Mucosa of rectum (tissue), 2 donors: ENCODE data around the gene GALNT12.

Source experiments
- H3K27ac ChIP-seq, 2 donors: one replicate each; pipeline ENCODE4 v1.7.0; 2013; ENCODE audit warnings: inconsistent platforms in 2 of 2, low read depth in 2 of 2, low read length in 2 of 2
- H3K27me3 ChIP-seq, 2 donors: one replicate each; pipeline ENCODE4 v1.7.0; 2013; ENCODE audit warnings: low read length in 2 of 2; ENCODE audit not compliant: control insufficient read depth in 2 of 2, insufficient read depth in 2 of 2
- H3K36me3 ChIP-seq, 2 donors: one replicate each; pipeline ENCODE4 v1.7.0; 2013; ENCODE audit warnings: low read length in 2 of 2; ENCODE audit not compliant: control insufficient read depth in 2 of 2, insufficient read depth in 2 of 2
- H3K4me1 ChIP-seq, 2 donors: one replicate each; pipeline ENCODE4 v1.7.0; 2013; ENCODE audit warnings: low read length in 2 of 2, mild to moderate bottlenecking in 1 of 2; ENCODE audit not compliant: control insufficient read depth in 2 of 2, insufficient read depth in 2 of 2
- H3K4me3 ChIP-seq, 2 donors: one replicate each; pipeline ENCODE4 v1.7.0; 2013; ENCODE audit warnings: low read length in 2 of 2
- H3K9ac ChIP-seq, 2 donors: one replicate each; pipeline ENCODE4 v1.7.0; 2013; ENCODE audit warnings: low read length in 2 of 2, low read depth in 1 of 2, mild to moderate bottlenecking in 1 of 2
- H3K9me3 ChIP-seq, 2 donors: one replicate each; pipeline ENCODE4 v1.7.0; 2013; ENCODE audit warnings: low read length in 2 of 2; ENCODE audit not compliant: control insufficient read depth in 2 of 2
- donor health status: healthy.
- donor health status: Normal muscosa, but diverticular disease.

GALNT12 gene

GRCh38 chr9:98801969-98802371 lies 5.5 kb upstream of the GALNT12 start:
- Histone ChIP-seq H3K9ac (no peak overlapping the region), H3K9me3 (no peaks in the 10 kb centered on the region), H3K4me3 (no peak overlapping the region), H3K27ac (no peak overlapping the region), H3K27me3 (no peaks in the 10 kb centered on the region), H3K36me3 (no peaks in the 10 kb centered on the region), H3K4me1 (peaks cover 11 to 22% of the 10 kb centered on the region in 2 donors)

GRCh38 chr9:98804083-98804482 lies 3.4 kb upstream of the GALNT12 start:
- H3K27ac ChIP-seq, result no peak overlapping the region
- H3K4me1 ChIP-seq, result peaks cover 18 to 34% of the 10 kb centered on the region in 2 donors
- no peaks in the 10 kb centered on the region for H3K9me3 ChIP-seq
- H3K36me3 ChIP-seq, result no peaks in the 10 kb centered on the region
- no peaks in the 10 kb centered on the region for H3K27me3 ChIP-seq
- no peak overlapping the region for H3K4me3 ChIP-seq
- H3K9ac ChIP-seq, result no peak overlapping the region

GRCh38 chr9:98805506-98806272 lies 1.8 kb upstream of the GALNT12 start:
- peak overlapping the region; percentile 78 to 89 for H3K27ac ChIP-seq
- peak overlapping the region; percentile 36 to 41 for H3K4me3 ChIP-seq
- H3K27me3 ChIP-seq, result no peaks in the 10 kb centered on the region
- no peaks in the 10 kb centered on the region for H3K9me3 ChIP-seq
- no peaks in the 10 kb centered on the region for H3K36me3 ChIP-seq
- H3K4me1 ChIP-seq, result peaks cover 24 to 50% of the 10 kb centered on the region in 2 donors
- peak overlapping the region in 1 of 2 donors; percentile 48 for H3K9ac ChIP-seq

- no peaks in the 10 kb centered on the region for H3K27me3 ChIP-seq
- H3K27ac ChIP-seq, result peak overlapping the region; percentile 78 to 89
- H3K9ac ChIP-seq, result peak overlapping the region; percentile 18 to 48
- H3K9me3 ChIP-seq, result no peaks in the 10 kb centered on the region
- no peaks in the 10 kb centered on the region for H3K36me3 ChIP-seq
- peak overlapping the region; percentile 71 to 78 for H3K4me3 ChIP-seq
- peaks cover 24 to 55% of the 10 kb centered on the region in 2 donors for H3K4me1 ChIP-seq
These were observed 955 bp upstream of the GALNT12 start for GRCh38 chr9:98806394-98807035.

- Histone ChIP-seq H3K9me3 (no peaks in the 10 kb centered on the region), H3K27me3 (no peaks in the 10 kb centered on the region), H3K27ac (peak overlapping the region; percentile 87 to 89), H3K4me3 (peak overlapping the region; percentile 78 to 79), H3K4me1 (peaks cover 24 to 55% of the 10 kb centered on the region in 2 donors), H3K9ac (peak overlapping the region; percentile 77 to 80), H3K36me3 (no peaks in the 10 kb centered on the region)
These were observed 335 bp downstream of the GALNT12 start for GRCh38 chr9:98807814-98808195.

GRCh38 chr9:98808411-98808815 lies 943 bp downstream of the GALNT12 start:
- H3K27ac ChIP-seq, result peak overlapping the region; percentile 87 to 89
- peaks cover 24 to 55% of the 10 kb centered on the region in 2 donors for H3K4me1 ChIP-seq
- H3K9ac ChIP-seq, result peak overlapping the region; percentile 77 to 80
- H3K27me3 ChIP-seq, result no peaks in the 10 kb centered on the region
- no peaks in the 10 kb centered on the region for H3K9me3 ChIP-seq
- H3K36me3 ChIP-seq, result no peaks in the 10 kb centered on the region
- peak overlapping the region; percentile 78 to 79 for H3K4me3 ChIP-seq

GRCh38 chr9:98808875-98809274 lies 1.4 kb downstream of the GALNT12 start:
- no peaks in the 10 kb centered on the region for H3K36me3 ChIP-seq
- no peaks in the 10 kb centered on the region for H3K27me3 ChIP-seq
- peaks cover 24 to 55% of the 10 kb centered on the region in 2 donors for H3K4me1 ChIP-seq
- H3K27ac ChIP-seq, result peak overlapping the region; percentile 87 to 89
- peak overlapping the region; percentile 63 to 77 for H3K9ac ChIP-seq
- H3K9me3 ChIP-seq, result no peaks in the 10 kb centered on the region
- H3K4me3 ChIP-seq, result peak overlapping the region; percentile 78 to 79

- Histone ChIP-seq H3K4me1 (peaks cover 24 to 55% of the 10 kb centered on the region in 2 donors), H3K4me3 (peak overlapping the region; percentile 78 to 79), H3K9me3 (no peaks in the 10 kb centered on the region), H3K9ac (peak overlapping the region; percentile 63 to 77), H3K36me3 (no peaks in the 10 kb centered on the region), H3K27ac (peak overlapping the region; percentile 87 to 89), H3K27me3 (no peaks in the 10 kb centered on the region)
These were observed 2.0 kb downstream of the GALNT12 start for GRCh38 chr9:98809311-98810101.

- Histone ChIP-seq H3K4me1 (peaks cover 24 to 50% of the 10 kb centered on the region in 2 donors), H3K27ac (peak overlapping the region; percentile 87 to 89), H3K9ac (no peak overlapping the region), H3K9me3 (no peaks in the 10 kb centered on the region), H3K27me3 (no peaks in the 10 kb centered on the region), H3K4me3 (peak overlapping the region; percentile 35 to 36), H3K36me3 (peaks cover 0 to 3% of the 10 kb centered on the region in 2 donors)
These were observed 2.8 kb downstream of the GALNT12 start for GRCh38 chr9:98810102-98810842.
